Measurements from ENCODE around the gene CCDC85A.

Gene CCDC85A

GRCh38 chr2:56299171-56299691 lies 115.4 kb downstream of the CCDC85A start:
- no peak for DNase-seq (ENCODE audit: low spot score)

DNA sequence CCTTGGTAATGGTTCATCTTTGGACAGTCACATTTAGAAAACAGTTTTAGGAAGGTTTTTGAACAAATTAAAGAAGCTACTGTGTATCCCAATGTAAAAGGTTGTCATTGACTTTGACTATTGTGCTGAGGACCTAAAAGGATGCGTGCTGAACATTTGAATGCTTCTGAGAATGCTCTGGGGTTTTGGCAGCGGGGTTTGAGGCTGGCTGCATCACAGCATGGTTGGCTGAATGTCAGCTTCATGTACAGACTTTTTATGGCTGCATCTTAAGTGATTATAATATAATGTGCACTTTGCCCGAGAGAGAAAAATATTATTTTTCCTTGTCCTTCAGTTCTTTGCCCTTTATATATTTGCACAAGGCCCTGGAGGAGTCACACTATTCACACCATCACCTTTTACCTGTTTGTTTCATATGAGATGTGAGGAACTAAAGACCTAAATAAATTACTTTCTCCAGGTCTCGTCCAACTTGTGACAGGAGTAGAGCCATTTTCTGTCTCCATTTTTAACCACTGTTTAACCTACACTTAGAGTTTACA lies 125.9 kb downstream of the CCDC85A start:
- DNase-seq (ENCODE audit: low spot score), result no peak

GRCh38 chr2:56313500-56313921 lies 129.7 kb downstream of the CCDC85A start:
- DNase-seq (ENCODE audit: low spot score), result peak; percentile 48

DNA sequence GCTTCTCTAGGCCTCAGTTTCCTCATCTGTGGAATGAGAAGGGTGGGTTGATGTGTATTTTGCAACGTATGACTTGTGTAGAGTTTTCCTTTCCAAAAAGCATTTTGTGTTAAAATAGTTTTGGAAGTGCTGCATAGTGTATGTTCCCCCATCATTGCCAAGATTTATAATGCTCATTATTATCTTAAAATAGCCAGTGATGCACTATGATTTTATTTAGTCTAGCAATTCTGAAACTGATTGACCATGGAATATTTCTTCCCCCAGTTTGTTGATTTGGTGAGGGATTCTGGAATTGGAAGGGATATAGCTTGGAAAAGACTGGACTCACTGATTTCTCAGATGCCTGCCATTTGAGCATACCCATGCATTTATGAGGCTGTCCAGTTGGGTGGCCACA lies 130.6 kb downstream of the CCDC85A start:
- DNase-seq (ENCODE audit: low spot score), result no peak

- DNase-seq (ENCODE audit: low spot score), result no peak
Observed at GRCh38 chr2:56314796-56315195, 131.0 kb downstream of the CCDC85A start.

DNA sequence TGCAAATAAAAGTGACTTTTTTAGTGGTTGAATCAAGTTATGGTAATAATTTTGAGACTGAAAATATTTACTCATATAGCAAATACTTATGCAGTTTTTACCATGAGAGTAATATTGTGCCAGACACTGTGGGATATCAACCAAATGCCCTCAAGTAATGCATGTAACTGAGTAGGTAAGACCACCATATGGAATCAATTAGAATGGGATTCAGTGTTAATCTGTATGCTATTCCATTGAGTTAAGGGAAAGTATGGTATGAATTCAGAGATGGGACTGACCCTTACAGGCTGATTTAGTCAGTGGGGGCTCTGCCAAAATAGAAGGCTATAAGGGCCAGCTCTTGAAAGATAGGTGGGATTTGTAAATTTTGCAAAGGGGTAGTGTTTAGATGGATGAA lies 131.6 kb downstream of the CCDC85A start:
- no peak for DNase-seq (ENCODE audit: low spot score)

DNA sequence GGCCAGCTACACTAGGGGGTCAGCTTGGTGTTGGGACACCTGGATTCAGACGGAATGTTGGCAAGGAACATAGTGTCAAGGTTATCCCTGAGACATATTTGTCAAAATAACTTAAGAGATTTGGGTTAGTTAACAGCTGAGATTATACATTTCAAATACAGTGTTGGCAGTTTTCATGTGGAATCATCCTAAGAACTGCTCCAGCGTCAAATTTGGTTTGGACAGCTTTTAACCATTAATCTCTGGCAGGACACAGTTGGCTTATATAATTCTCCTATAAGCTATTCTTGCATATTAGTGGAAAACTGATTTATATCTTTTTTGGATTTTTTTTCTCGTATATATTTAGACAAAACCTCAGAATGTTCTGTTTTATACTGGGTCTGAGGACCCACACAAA lies 132.2 kb downstream of the CCDC85A start:
- no peak for DNase-seq (ENCODE audit: low spot score)

DNA sequence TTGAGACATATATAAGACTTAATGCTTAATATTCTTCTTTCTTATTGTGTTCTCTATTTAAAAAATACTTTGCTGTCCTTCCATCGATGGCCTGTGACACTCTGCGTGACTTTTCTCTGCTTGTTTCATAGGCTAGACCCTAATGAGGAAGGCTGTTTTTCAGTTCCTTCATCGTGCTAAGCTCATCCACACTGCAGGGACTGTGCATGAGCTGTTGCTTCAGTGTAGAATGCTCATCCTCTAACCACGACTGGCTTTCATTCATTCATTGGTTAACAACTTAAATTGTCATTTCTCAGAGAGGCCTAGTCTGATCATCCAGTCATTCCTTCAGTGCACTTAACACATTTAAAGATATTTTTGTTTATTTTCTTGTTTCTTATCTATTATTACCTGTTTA lies 134.4 kb downstream of the CCDC85A start:
- no peak for DNase-seq (ENCODE audit: low spot score)

DNA sequence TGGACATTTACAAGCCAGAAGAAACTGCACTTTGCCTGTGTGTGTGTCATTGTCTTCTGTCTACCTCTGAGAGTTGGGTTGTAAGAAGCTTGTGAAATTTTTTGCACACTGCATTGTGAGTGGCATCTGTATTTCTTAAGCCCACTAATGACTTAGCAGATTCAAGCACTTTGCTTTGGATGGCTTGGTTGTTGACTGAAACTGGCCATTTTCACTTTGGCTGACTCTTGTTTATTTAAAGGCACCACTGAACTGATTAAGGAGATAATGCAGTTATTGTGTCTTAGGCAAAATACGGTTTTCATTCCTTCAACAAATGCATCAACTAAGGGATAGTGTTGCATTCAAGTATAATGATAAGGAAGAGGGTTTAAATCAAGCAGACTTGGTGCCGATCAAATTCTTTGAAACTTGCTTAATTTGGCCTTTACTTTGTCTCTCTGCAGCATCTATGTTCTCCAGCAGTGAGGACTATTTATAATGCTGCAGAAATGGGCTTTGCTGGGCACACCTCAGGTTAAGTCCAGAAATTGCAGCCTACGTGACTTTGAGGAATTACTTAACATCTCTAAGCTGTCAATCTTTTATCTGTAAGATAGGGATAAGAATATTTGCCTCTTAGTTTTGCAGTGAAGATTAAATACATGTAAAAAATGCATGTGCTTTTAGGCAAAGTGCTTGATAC lies 142.0 kb downstream of the CCDC85A start:
- no peak for DNase-seq (ENCODE audit: low spot score)

GRCh38 chr2:56326346-56326741 lies 142.6 kb downstream of the CCDC85A start:
- no peak for DNase-seq (ENCODE audit: low spot score)

DNA sequence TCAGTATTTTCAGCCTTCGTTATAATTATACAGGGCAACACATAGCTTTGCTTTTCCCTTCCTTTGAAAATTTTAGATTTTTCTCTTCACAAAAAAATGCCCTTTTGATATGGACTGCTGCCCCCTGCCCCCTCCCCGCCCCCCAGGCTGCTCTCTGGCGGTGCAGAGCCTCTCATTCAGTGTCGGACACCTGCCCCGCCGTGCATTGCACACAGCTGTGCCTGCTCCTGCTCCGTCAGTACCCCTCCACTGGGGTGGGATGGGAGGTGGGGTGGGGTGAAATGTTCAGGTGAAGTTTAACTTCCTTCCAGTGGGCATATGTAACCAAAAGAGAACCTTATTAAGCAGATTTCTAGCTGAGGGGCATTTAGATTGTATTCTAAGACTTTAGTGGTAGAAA lies 148.0 kb downstream of the CCDC85A start:
- DNase-seq (ENCODE audit: low spot score), result no peak

GRCh38 chr2:56333812-56334485 lies 150.2 kb downstream of the CCDC85A start:
- no peak for DNase-seq (ENCODE audit: low spot score)

DNA sequence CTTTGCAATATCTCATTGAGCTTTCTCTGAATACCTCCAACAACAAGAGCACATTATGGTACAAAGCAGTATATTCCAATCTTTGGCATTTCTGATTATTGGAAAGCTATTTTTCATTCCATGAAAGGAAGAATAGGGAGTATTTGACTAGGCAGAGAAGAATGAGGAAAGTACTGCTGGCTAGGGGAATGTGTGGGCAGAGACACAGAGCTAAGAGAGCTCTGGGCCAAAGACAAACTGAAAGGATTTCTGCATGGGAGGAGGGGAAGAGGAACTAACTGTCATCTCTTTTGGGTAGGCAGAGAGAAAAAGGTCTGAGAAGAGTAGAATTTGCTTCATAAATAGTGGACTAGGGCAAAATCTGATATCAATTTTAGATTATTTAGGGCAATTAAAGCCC lies 150.8 kb downstream of the CCDC85A start:
- peak; percentile 32 for DNase-seq (ENCODE audit: low spot score)

DNA sequence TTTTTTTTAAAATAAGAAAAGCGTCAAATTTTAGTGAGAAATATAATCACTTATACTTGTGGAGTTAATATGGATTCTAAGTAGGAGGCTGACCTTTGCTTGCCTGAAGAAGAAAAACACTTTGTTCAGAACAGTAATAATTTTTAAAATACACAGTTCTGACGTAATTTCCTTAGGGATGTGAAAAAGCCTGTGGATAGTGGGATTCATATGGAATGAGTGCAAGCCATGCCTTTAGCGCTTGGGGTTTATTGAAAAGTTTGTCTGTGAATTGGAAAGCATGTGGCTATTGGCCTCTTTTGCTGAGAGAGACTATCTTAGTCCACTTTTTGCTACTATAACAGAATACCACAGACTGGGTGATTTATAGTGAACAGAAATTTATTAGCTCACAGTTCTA lies 151.3 kb downstream of the CCDC85A start:
- DNase-seq (ENCODE audit: low spot score), result no peak

GRCh38 chr2:56337342-56337741 lies 153.6 kb downstream of the CCDC85A start:
- no peak for DNase-seq (ENCODE audit: low spot score)

DNA sequence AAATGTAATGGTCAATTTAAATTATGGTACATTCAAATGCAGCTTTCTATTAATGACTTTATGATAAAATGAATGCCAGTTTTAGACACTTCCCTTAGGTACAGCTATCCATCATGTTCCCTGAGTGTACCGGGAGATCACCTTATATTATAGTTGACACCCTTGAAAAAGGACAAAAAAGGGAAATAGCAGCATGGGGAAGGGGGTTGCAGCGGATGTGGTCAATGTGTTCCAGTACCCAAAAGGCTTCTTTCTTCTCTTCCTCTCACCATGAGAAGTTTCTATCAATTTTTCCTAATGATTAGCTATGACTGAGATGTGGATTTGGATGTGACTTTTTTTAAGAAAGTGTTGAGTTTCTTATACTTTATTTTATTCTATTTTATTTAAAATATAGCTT lies 154.4 kb downstream of the CCDC85A start:
- DNase-seq (ENCODE audit: low spot score), result no peak

DNA sequence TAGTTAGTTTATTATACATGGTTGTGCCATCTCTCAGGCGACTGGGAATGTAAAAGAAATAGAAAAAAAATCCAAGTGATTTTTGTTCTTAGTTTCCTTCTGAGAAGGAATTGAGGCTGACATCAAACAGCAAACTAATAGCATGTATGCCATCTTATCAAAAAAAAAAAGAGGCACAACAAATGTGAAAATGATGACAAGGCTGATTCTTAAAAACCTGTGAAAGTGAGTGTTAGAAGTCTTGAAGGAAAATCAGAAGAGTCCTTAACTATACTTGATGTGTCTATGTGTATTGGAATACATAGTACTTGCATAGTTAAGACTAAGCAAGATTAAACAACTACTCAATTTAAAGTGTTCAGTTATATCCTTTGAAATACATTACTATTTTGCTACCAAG lies 161.0 kb downstream of the CCDC85A start:
- DNase-seq (ENCODE audit: low spot score), result no peak

- DNase-seq (ENCODE audit: low spot score), result no peak
Observed at GRCh38 chr2:56347881-56348280, 164.1 kb downstream of the CCDC85A start.

DNA sequence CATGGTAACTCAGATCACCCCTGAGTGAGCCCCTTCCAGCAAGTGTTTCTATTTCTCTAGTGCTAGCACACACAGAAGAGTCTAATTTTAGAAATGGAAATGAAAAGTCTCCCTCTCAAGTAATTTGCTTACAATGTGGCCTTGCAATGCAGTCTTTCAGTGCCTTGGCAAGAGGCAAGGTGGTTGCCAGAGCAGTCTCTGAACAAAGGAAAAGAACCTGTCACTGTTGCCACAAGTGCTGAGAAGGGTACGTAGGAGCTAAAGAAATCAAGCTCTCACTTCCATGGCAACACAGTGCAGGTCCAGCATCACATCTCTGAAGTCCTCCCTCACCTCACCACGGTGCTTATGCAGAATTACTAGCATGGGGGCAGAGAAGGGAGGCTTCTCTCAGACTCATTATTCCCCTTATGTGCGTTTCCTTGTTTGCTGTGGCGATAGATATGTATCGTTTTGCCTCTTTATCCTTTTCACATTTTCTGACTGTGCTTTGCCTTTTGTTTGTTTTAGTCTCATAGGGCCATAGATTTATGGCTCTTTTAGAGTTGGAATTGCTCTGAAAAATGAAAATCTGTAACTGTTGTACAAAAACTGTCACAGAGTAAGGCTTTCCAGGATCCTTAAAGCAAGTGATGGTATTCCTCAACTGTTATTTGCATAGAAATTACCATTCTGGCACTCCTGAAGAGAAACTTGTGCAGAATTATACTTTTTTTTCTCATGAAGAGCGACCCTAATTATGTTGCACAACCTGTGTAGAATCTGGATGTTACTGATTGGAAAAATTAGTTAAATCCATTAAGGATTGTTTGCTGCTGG lies 164.8 kb downstream of the CCDC85A start:
- peak; percentile 11 for DNase-seq (ENCODE audit: low spot score)

- DNase-seq (ENCODE audit: low spot score), result no peak
Observed at GRCh38 chr2:56357655-56358295, 174.0 kb downstream of the CCDC85A start.

- no peak for DNase-seq (ENCODE audit: low spot score)
Observed at GRCh38 chr2:56361844-56362243, 178.1 kb downstream of the CCDC85A start.

DNA sequence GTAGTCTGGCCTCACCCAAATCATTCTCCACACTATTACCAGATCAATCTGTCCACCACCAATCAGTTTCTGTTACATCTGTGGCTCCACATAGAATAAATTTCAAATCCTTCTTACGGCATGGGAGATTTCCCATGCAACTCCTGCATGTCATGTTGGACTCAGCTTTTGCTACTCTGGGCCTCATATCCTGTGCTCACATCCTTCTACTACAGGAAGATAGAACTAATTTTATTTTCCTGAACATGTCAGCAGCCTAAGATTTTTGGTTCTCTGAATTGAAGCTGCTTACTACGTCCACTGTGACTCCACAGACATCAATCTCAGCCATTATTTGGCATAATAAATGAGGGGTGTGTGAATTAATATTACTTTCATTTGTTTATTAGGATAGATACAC lies 181.1 kb downstream of the CCDC85A start:
- no peak for DNase-seq (ENCODE audit: low spot score)
